H1 (cell line): ENCODE data around the gene CCR1. TPM values are rescaled to one million over a fixed set of nuclear protein-coding genes. Genes with fewer than 3 reads are reported as not detected.

ENCODE experiments used
- CTCF ChIA-PET: fragments of 300-600 bp; sonication (Branson Sonifier 250); formaldehyde crosslinking; loops from one replicate; lab custom pipeline; 2021; ENCODE audit not compliant: partially characterized antibody; lab: Charles Lee
- POLR2A ChIA-PET: fragments of 300-600 bp; sonication (Branson Sonifier 250); formaldehyde crosslinking; loops from one replicate; lab custom pipeline; 2021; ENCODE audit warnings: inconsistent platforms; ENCODE audit not compliant: partially characterized antibody; lab: Charles Lee
- DNase-seq, 2 experiments: peaks; one replicate each; pipeline versions ENCODE4 v3.0.0 to v3.0.0-alpha.2; 2010 to 2022; ENCODE audit warnings: low spot score in 2 of 2, low read depth in 1 of 2, mixed read lengths in 1 of 2
- FAIRE-seq: peaks from 2 replicates; lab custom pipeline; 2011; peaks lifted over from hg19 to GRCh38; lab: Jason Lieb, UNC
- H2AFZ ChIP-seq: 2 replicates; pipeline ENCODE4 v1.8.1; 2012; ENCODE audit warnings: low read length, inconsistent platforms
- H2AK5ac ChIP-seq: 2 replicates; pipeline ENCODE4 v1.6.1; 2013; ENCODE audit warnings: low read depth, low read length
- H2BK120ac ChIP-seq: replicated peaks from 2 replicates; pipeline ENCODE3; 2013; ENCODE audit warnings: low read depth, low read length, inconsistent platforms
- H2BK12ac ChIP-seq: 2 replicates; pipeline ENCODE4 v1.6.1; 2013; ENCODE audit warnings: low read depth, low read length
- H2BK15ac ChIP-seq: 2 replicates; pipeline ENCODE4 v1.6.1; 2013; ENCODE audit warnings: low read length
- H2BK20ac ChIP-seq: 2 replicates; pipeline ENCODE4 v1.6.1; 2013; ENCODE audit warnings: low read length
- H2BK5ac ChIP-seq: 2 replicates; pipeline ENCODE4 v1.6.1; 2013; ENCODE audit warnings: low read depth, low read length
- H3K14ac ChIP-seq: 2 replicates; pipeline ENCODE4 v1.6.1; 2013; ENCODE audit warnings: inconsistent platforms; ENCODE audit not compliant: insufficient read length
- H3K18ac ChIP-seq: 2 replicates; pipeline ENCODE4 v1.6.1; 2013; ENCODE audit warnings: low read length; ENCODE audit errors: extremely low read depth
- H3K23ac ChIP-seq: 2 replicates; pipeline ENCODE4 v1.6.1; 2013; ENCODE audit warnings: inconsistent platforms; ENCODE audit not compliant: insufficient read length
- H3K23me2 ChIP-seq: 2 replicates; pipeline ENCODE4 v1.6.1; 2013; ENCODE audit warnings: low read depth, low read length
- H3K27ac ChIP-seq: 2 replicates; pipeline ENCODE4 v1.6.1; 2011; ENCODE audit warnings: low read depth, low read length, inconsistent platforms
- H3K27me3 ChIP-seq, 4 experiments: replicated peaks in 1 of 4; 1 replicate in 1 of 4; 2 replicates in 3 of 4; pipeline versions ENCODE4 v1.6.1 to v1.8.1; 2011 to 2013; ENCODE audit warnings: low read length in 3 of 4, mild to moderate bottlenecking in 3 of 4, inconsistent platforms in 2 of 4, mixed read lengths in 2 of 4, moderate library complexity in 1 of 4; ENCODE audit not compliant: control insufficient read depth in 3 of 4, insufficient read depth in 3 of 4; ENCODE audit errors: extremely low read depth in 1 of 4
- H3K36me3 ChIP-seq, 4 experiments: 2 replicates each; pipeline versions ENCODE4 v1.6.1 to v1.8.1; 2011 to 2013; ENCODE audit warnings: mild to moderate bottlenecking in 4 of 4, low read length in 3 of 4, moderate library complexity in 2 of 4, control low read depth in 1 of 4, inconsistent platforms in 1 of 4; ENCODE audit not compliant: insufficient read depth in 4 of 4, control insufficient read depth in 2 of 4
- H3K4ac ChIP-seq: replicated peaks from 2 replicates; pipeline ENCODE3; 2013; ENCODE audit warnings: low read length, low read depth, mixed read lengths, inconsistent platforms; ENCODE audit not compliant: insufficient read length
- H3K4me1 ChIP-seq, 4 experiments: replicated peaks in 1 of 4; 1 replicate in 1 of 4; 2 replicates in 3 of 4; pipeline versions ENCODE4 v1.6.1 to v1.8.1; 2011 to 2013; ENCODE audit warnings: low read length in 3 of 4, inconsistent platforms in 2 of 4, mixed read lengths in 1 of 4; ENCODE audit not compliant: insufficient read depth in 4 of 4, control insufficient read depth in 3 of 4
- H3K4me2 ChIP-seq, 2 experiments: 2 replicates each; pipeline versions ENCODE4 v1.6.1 to v1.8.1; 2011 to 2013; ENCODE audit warnings: low read depth in 2 of 2, low read length in 2 of 2, control low read depth in 1 of 2, inconsistent platforms in 1 of 2, mild to moderate bottlenecking in 1 of 2; ENCODE audit not compliant: insufficient read depth in 1 of 2
- H3K4me3 ChIP-seq, 4 experiments: fragments of 200-600, 300-600 bp in 1 of 4; sonication (generic), shearing (Covaris generic), sonication (Bioruptor Twin) in 1 of 4; 2 replicates each; pipeline versions ENCODE4 v1.5.1 to v1.8.1; 2011 to 2016; ENCODE audit warnings: low read length in 4 of 4, low read depth in 3 of 4, control low read depth in 2 of 4, inconsistent platforms in 2 of 4, mild to moderate bottlenecking in 2 of 4, mixed read lengths in 1 of 4, moderate library complexity in 1 of 4; ENCODE audit not compliant: insufficient read depth in 2 of 4; ENCODE audit errors: extremely low read depth in 1 of 4
- H3K56ac ChIP-seq: replicated peaks from 2 replicates; pipeline ENCODE3; 2013; ENCODE audit warnings: low read depth, mild to moderate bottlenecking, mixed read lengths, low read length, inconsistent platforms; ENCODE audit not compliant: insufficient read length
- H3K79me1 ChIP-seq: 2 replicates; pipeline ENCODE4 v1.6.1; 2013; ENCODE audit warnings: low read depth, low read length, control low read depth
- H3K79me2 ChIP-seq, 2 experiments: 2 replicates each; pipeline versions ENCODE4 v1.6.1 to v1.8.1; 2012 to 2013; ENCODE audit warnings: low read length in 2 of 2, mild to moderate bottlenecking in 2 of 2, inconsistent platforms in 1 of 2; ENCODE audit not compliant: insufficient read depth in 2 of 2, control insufficient read depth in 1 of 2
- H3K9ac ChIP-seq, 4 experiments: replicated peaks in 1 of 4; 1 replicate in 1 of 4; 2 replicates in 3 of 4; pipeline versions ENCODE4 v1.6.1 to v1.8.1; 2011 to 2013; ENCODE audit warnings: low read depth in 3 of 4, low read length in 3 of 4, control low read depth in 2 of 4, mild to moderate bottlenecking in 2 of 4, moderate library complexity in 2 of 4, inconsistent platforms in 1 of 4; ENCODE audit errors: extremely low read depth in 1 of 4
- H3K9me3 ChIP-seq, 2 experiments: 2 replicates each; pipeline versions ENCODE4 v1.6.1 to v1.8.1; 2012 to 2013; ENCODE audit warnings: mild to moderate bottlenecking in 2 of 2, moderate library complexity in 2 of 2, control low read depth in 1 of 2, inconsistent platforms in 1 of 2, low read depth in 1 of 2, low read length in 1 of 2, mixed read lengths in 1 of 2; ENCODE audit not compliant: insufficient read depth in 2 of 2
- H4K20me1 ChIP-seq, 2 experiments: replicated peaks in 1 of 2; 2 replicates each; pipeline versions ENCODE3 to v1.8.1; 2011 to 2013; ENCODE audit warnings: inconsistent platforms in 2 of 2, low read length in 2 of 2, mild to moderate bottlenecking in 1 of 2; ENCODE audit not compliant: insufficient read depth in 2 of 2, control insufficient read depth in 1 of 2
- H4K5ac ChIP-seq: 2 replicates; pipeline ENCODE4 v1.6.1; 2013; ENCODE audit warnings: low read length, low read depth, mixed read lengths, inconsistent platforms; ENCODE audit not compliant: insufficient read length
- H4K8ac ChIP-seq: 2 replicates; pipeline ENCODE4 v1.8.0; 2013; ENCODE audit warnings: mild to moderate bottlenecking, moderate library complexity, low read length, inconsistent platforms; ENCODE audit not compliant: insufficient read depth; ENCODE audit errors: extremely low read depth
- H4K91ac ChIP-seq: replicated peaks from 2 replicates; pipeline ENCODE3; 2013; ENCODE audit warnings: low read length, mixed read lengths, inconsistent platforms; ENCODE audit not compliant: insufficient read length
- ATF2 ChIP-seq: IDR thresholded peaks from 2 replicates; pipeline ENCODE4 v1.6.1; 2012; ENCODE audit warnings: low read length, inconsistent platforms
- BACH1 ChIP-seq: IDR thresholded peaks from 2 replicates; pipeline ENCODE4 v1.6.1; 2012; ENCODE audit warnings: low read length, improper control_type of control experiment
- CEBPB ChIP-seq: IDR thresholded peaks from 2 replicates; pipeline ENCODE4 v1.6.1; 2012; ENCODE audit warnings: low read depth, low read length
- CHD2 ChIP-seq: IDR thresholded peaks from 2 replicates; pipeline ENCODE4 v1.6.1; 2012; ENCODE audit warnings: low read length, improper control_type of control experiment
- CTBP2 ChIP-seq: IDR thresholded peaks from 2 replicates; pipeline ENCODE4 v1.7.0; 2011; ENCODE audit warnings: borderline replicate concordance, mild to moderate bottlenecking, moderate library complexity, mixed read lengths, low read length; ENCODE audit not compliant: insufficient read depth, insufficient read length
- E2F6 ChIP-seq: IDR thresholded peaks from 2 replicates; pipeline ENCODE4 v1.6.1; 2012; ENCODE audit warnings: inconsistent platforms
- HDAC6 ChIP-seq: IDR thresholded peaks from one replicate; pipeline ENCODE4 v1.7.1; 2012; ENCODE audit warnings: low read depth, mild to moderate bottlenecking, inconsistent platforms, low read length, moderate library complexity
- KDM1A ChIP-seq: fragments of 200-600, 300-600 bp; sonication (generic); IDR thresholded peaks from 2 replicates; pipeline ENCODE4 v1.7.1; 2016; ENCODE audit warnings: mild to moderate bottlenecking, low read length, borderline replicate concordance
- KDM4A ChIP-seq: IDR thresholded peaks from one replicate; pipeline ENCODE4 v1.7.1; 2012; ENCODE audit warnings: low read depth, mild to moderate bottlenecking, moderate library complexity, low read length, inconsistent platforms; ENCODE audit not compliant: severe bottlenecking
- MAFK ChIP-seq: IDR thresholded peaks from 2 replicates; pipeline ENCODE4 v1.6.1; 2012; ENCODE audit warnings: low read depth, mild to moderate bottlenecking, improper control_type of control experiment, low read length
- POLR2A ChIP-seq, 2 experiments: IDR thresholded peaks; 1 replicate in 1 of 2; 2 replicates in 1 of 2; pipeline ENCODE4 v1.6.1; 2011; ENCODE audit warnings: low read depth in 2 of 2, low read length in 2 of 2, mild to moderate bottlenecking in 2 of 2; ENCODE audit errors: control extremely low read depth in 1 of 2
- POLR2AphosphoS5 ChIP-seq: IDR thresholded peaks from 2 replicates; pipeline ENCODE4 v1.6.1; 2011; ENCODE audit warnings: low read depth, low read length
- TAF7 ChIP-seq: optimal IDR thresholded peaks from 2 replicates; pipeline ENCODE3; 2011; ENCODE audit warnings: low read depth, mild to moderate bottlenecking, inconsistent platforms, low read length, moderate library complexity, borderline replicate concordance
- WGBS, 2 experiments: shearing (Covaris generic) in 1 of 2; methylation state at CpG; one replicate each; pipeline versions ENCODE4 v1.1.6 to v1.1.7; 2013 to 2015; ENCODE audit warnings: low lambda C conversion rate in 2 of 2, mixed read lengths in 2 of 2, inconsistent platforms in 1 of 2, low coverage in 1 of 2, missing lambda C conversion rate in 1 of 2; ENCODE audit not compliant: insufficient replicate concordance in 2 of 2, insufficient coverage in 1 of 2, insufficient read length in 1 of 2; ENCODE audit errors: extremely low coverage in 1 of 2, missing lambda C conversion rate in 1 of 2; 5-methylcytosine and 5-hydroxymethylcytosine counted together
- polyA plus RNA-seq, 7 experiments: library from polyadenylated mRNA; depleted of rRNA in 3 of 7; stranded (reverse) in 5 of 7; unstranded in 2 of 7; fragments of >200 nt in 5 of 7; fragments of 200-250 nt in 2 of 7; gene quantifications; 1 replicate in 5 of 7; 2 replicates in 1 of 7; 4 replicates in 1 of 7; pipeline versions ENCODE4 v1.2.1 to v1.2.3, GENCODE V29; 2011 to 2013; ENCODE audit warnings: missing spikeins in 2 of 7, mixed read lengths in 2 of 7
- total RNA-seq: library from RNA; stranded (reverse); fragmentation: NEBNext Ultra II Directional; extraction: Animal tissue kit (Norgen Biotek cat#: 25700); gene quantifications from 2 replicates; pipeline ENCODE4 v1.2.1, GENCODE V29; 2021

Gene CCR1
- total and polyA plus RNA-seq, 2 of the 8 experiments (the other 6 are each of a cell fraction or from before 2014, with no cell fraction given): not detected

- Histone ChIP-seq H3K14ac (no peak overlapping the region), H3K4me3 (no peak overlapping the region), H3K18ac (no peak overlapping the region), H3K27ac (no peak overlapping the region), H3K4me2 (no peak overlapping the region), H3K4me1 (peaks cover 0 to 2% (median 0%) of the 10 kb centered on the region in 4 experiments; a peak in 2 of 7 replicates), H2BK12ac (no peak overlapping the region), H3K4ac (no peak overlapping the region), H3K79me2 (no peaks in the 10 kb centered on the region), H3K23ac (no peak overlapping the region), H4K5ac (no peak overlapping the region), H3K56ac (no peak overlapping the region), H2AK5ac (no peak overlapping the region), H4K20me1 (no peaks in the 10 kb centered on the region), H4K8ac (no peak overlapping the region), H2BK5ac (no peak overlapping the region), H2AFZ (no peak overlapping the region), H2BK15ac (no peak overlapping the region), H3K9me3 (no peaks in the 10 kb centered on the region), H3K9ac (no peak overlapping the region), H3K79me1 (no peaks in the 10 kb centered on the region), H3K36me3 (no peaks in the 10 kb centered on the region), H3K27me3 (no peaks in the 10 kb centered on the region), H2BK120ac (no peak overlapping the region), H3K23me2 (no peaks in the 10 kb centered on the region), H2BK20ac (no peak overlapping the region), H4K91ac (no peak overlapping the region)
- CTCF ChIA-PET: interaction anchor here (0.5 to 6.6 kb wide), 27 partner anchors 8 to 838 kb away, joined by 3 to 34 read pairs (median 4); partner anchors contain the start of gene CCR5
- POLR2A ChIA-PET: interaction anchor here (1.2 kb wide), 1 partner anchor 270 kb away, joined by 3 read pairs; no protein-coding TSS in a partner anchor
- 91% methylated on average over 2 of the region's 2 CpGs; no CpG with 5 or more reads in 1 of the 2 experiments for WGBS, 2 experiments
- FAIRE-seq (no peak), DNase-seq (no peak)
- TF ChIP-seq MAFK (no peak), POLR2A (IDR thresholded peaks at IDR 0.05; ENCODE audit: control extremely low read depth in 1 of 2, low read depth in 2 of 2, low read length in 2 of 2) (no peak), TAF7 (no peak), KDM4A (no peak), KDM1A (no peak), E2F6 (no peak), CEBPB (no peak), ATF2 (no peak), HDAC6 (no peak), BACH1 (no peak), CTBP2 (no peak), POLR2AphosphoS5 (no peak), CHD2 (no peak)
Observed at GRCh38 chr3:46209053-46209452, 940 bp upstream of the CCR1 start.
